ENCODE data around the gene PHACTR4. TPM values are rescaled to one million over a fixed set of nuclear protein-coding genes. Genes with fewer than 3 reads are reported as not detected.

The PHACTR4 gene
- total RNA-seq, 4 donors from 2014 or later, result 36.6 to 51.7 (median 44.6) TPM

- Histone ChIP-seq H3K27ac (no peak overlapping the region), H3K27me3 (no peaks in the 10 kb centered on the region), H3K4me1 (no peaks in the 10 kb centered on the region), H3K36me3 (no peaks in the 10 kb centered on the region), H3K4me3 (no peak overlapping the region), H3K9me3 (no peaks in the 10 kb centered on the region)
- no peak for DNase-seq
- no peak for TF ChIP-seq POLR2A (IDR thresholded peaks at IDR 0.05)
- no peak for TF ChIP-seq CTCF (IDR thresholded peaks at IDR 0.05)
Measured at GRCh38 chr1:28428012-28428411, 58.5 kb downstream of the PHACTR4 start.

GRCh38 chr1:28428990-28429520, 59.5 kb downstream of the PHACTR4 start:
- Histone ChIP-seq H3K27ac (no peak overlapping the region), H3K4me1 (no peaks in the 10 kb centered on the region), H3K4me3 (no peak overlapping the region), H3K36me3 (no peaks in the 10 kb centered on the region), H3K27me3 (no peaks in the 10 kb centered on the region), H3K9me3 (no peaks in the 10 kb centered on the region)
- DNase-seq, result no peak
- no peak for TF ChIP-seq CTCF (IDR thresholded peaks at IDR 0.05)
- no peak for TF ChIP-seq POLR2A (IDR thresholded peaks at IDR 0.05)

GRCh38 chr1:28436211-28436769, 66.8 kb downstream of the PHACTR4 start:
- no peak for DNase-seq
- H3K27ac ChIP-seq, result no peak overlapping the region
- H3K4me1 ChIP-seq, result peaks cover 0 to 16% (median 0%) of the 10 kb centered on the region in 4 donors
- TF ChIP-seq POLR2A (IDR thresholded peaks at IDR 0.05), result no peak
- peak in 1 of 6 experiments; percentile 16 for TF ChIP-seq CTCF (IDR thresholded peaks at IDR 0.05)
- no peaks in the 10 kb centered on the region for H3K27me3 ChIP-seq
- no peak overlapping the region for H3K4me3 ChIP-seq
- H3K36me3 ChIP-seq, result no peaks in the 10 kb centered on the region
- H3K9me3 ChIP-seq, result no peaks in the 10 kb centered on the region

DNA sequence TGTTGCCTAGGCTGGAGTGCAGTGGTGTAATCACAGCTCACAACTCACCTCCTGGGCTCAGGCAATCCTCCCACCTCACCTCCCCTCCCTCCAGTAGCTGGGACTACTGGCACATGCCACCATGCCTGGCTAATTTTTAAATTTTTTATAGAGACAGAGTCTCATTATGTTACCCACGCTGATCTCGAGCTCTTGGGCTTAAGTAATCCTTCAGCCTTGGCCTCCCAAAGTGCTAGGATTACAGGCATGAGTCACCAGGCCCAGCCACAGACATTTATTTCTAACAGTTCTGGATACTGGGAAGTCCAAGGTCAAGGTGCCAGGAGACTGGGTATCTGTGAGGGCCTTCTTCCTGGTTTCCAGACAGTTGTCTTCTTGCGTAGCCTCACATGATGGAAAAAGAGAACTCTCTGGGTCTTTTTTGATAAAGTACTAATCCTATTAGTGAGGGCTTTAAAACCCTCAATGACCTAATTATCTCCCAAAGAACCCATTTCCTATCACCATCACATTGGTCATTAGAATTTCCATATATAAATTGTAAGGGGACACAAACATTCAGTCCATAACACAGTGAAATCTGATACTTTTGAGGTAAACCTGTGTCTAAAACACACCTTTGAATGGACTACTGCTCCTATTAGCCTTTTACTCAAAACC, 67.9 kb downstream of the PHACTR4 start:
- DNase-seq, result peak in 2 of 3 donors; percentile 56 to 78
- Histone ChIP-seq H3K9me3 (no peaks in the 10 kb centered on the region), H3K27me3 (no peaks in the 10 kb centered on the region), H3K36me3 (no peaks in the 10 kb centered on the region), H3K4me3 (no peak overlapping the region), H3K4me1 (peaks cover 0 to 16% (median 0%) of the 10 kb centered on the region in 4 donors), H3K27ac (peak overlapping the region in 3 of 4 donors; percentile 55 to 64 (median 56))
- TF ChIP-seq POLR2A (IDR thresholded peaks at IDR 0.05), result no peak
- no peak for TF ChIP-seq CTCF (IDR thresholded peaks at IDR 0.05)

GRCh38 chr1:28437924-28438699, 68.6 kb downstream of the PHACTR4 start:
- peak overlapping the region in 1 of 4 donors; percentile 30 for H3K4me3 ChIP-seq
- H3K27ac ChIP-seq, result peak overlapping the region in 3 of 4 donors; percentile 55 to 64 (median 56)
- H3K36me3 ChIP-seq, result no peaks in the 10 kb centered on the region
- TF ChIP-seq POLR2A (IDR thresholded peaks at IDR 0.05) (no peak), CTCF (IDR thresholded peaks at IDR 0.05) (no peak)
- no peaks in the 10 kb centered on the region for H3K9me3 ChIP-seq
- peak; percentile 22 to 74 (median 54) for DNase-seq
- peaks cover 0 to 16% (median 0%) of the 10 kb centered on the region in 4 donors for H3K4me1 ChIP-seq
- no peaks in the 10 kb centered on the region for H3K27me3 ChIP-seq
